DOHH2 (cell line): ENCODE measurements around the gene GTF2H1.

Experiments
- H3F3A ChIP-seq: fragments of 200-600 bp; sonication (generic), shearing (Covaris generic); 2 replicates; pipeline ENCODE4 v1.6.0; 2016; ENCODE audit warnings: antibody characterized with exemption, mild to moderate bottlenecking; ENCODE audit not compliant: control insufficient read depth, insufficient read depth
- H3K27ac ChIP-seq: fragments of 200-600 bp; sonication (generic); 2 replicates; pipeline ENCODE4 v1.5.1; 2014; ENCODE audit warnings: low read depth, mild to moderate bottlenecking, low read length, moderate library complexity
- H3K27me3 ChIP-seq: fragments of 200-600 bp; sonication (generic); 2 replicates; pipeline ENCODE4 v1.6.1; 2014; ENCODE audit warnings: mild to moderate bottlenecking, low read length, mixed read lengths; ENCODE audit not compliant: control insufficient read depth
- H3K36me3 ChIP-seq: fragments of 200-600 bp; sonication (generic); 2 replicates; pipeline ENCODE4 v1.6.1; 2014; ENCODE audit warnings: mild to moderate bottlenecking, low read length, moderate library complexity, mixed read lengths; ENCODE audit not compliant: control insufficient read depth
- H3K4me1 ChIP-seq: fragments of 200-600 bp; sonication (generic); 2 replicates; pipeline ENCODE4 v1.6.1; 2014; ENCODE audit warnings: mild to moderate bottlenecking, low read length, mixed read lengths; ENCODE audit not compliant: control insufficient read depth
- H3K4me2 ChIP-seq: fragments of 200-600 bp; sonication (generic); 2 replicates; pipeline ENCODE4 v1.6.0; 2014; ENCODE audit warnings: mild to moderate bottlenecking, low read length, moderate library complexity
- H3K4me3 ChIP-seq: fragments of 200-600 bp; sonication (generic); 2 replicates; pipeline ENCODE4 v1.5.1; 2014; ENCODE audit warnings: mild to moderate bottlenecking, low read length, mixed read lengths
- H3K79me2 ChIP-seq: fragments of 200-600 bp; sonication (generic); 2 replicates; pipeline ENCODE4 v1.6.1; 2014; ENCODE audit warnings: mild to moderate bottlenecking, low read length, mixed read lengths; ENCODE audit not compliant: control insufficient read depth
- H3K9me2 ChIP-seq: fragments of 200-600 bp; sonication (generic); replicated peaks from 2 replicates; pipeline ENCODE4 v1.6.1; 2014; ENCODE audit warnings: mild to moderate bottlenecking, low read length, mixed read lengths; ENCODE audit not compliant: control insufficient read depth
- H3K9me3 ChIP-seq: fragments of 200-600 bp; sonication (generic); 2 replicates; pipeline ENCODE4 v1.6.1; 2014; ENCODE audit warnings: antibody characterized with exemption, low read length, mixed read lengths; ENCODE audit not compliant: control insufficient read depth, insufficient read depth
- H4K20me1 ChIP-seq: fragments of 200-600 bp; sonication (generic); 2 replicates; pipeline ENCODE4 v1.6.0; 2014; ENCODE audit warnings: low read depth, mild to moderate bottlenecking, antibody characterized with exemption, low read length, moderate library complexity; ENCODE audit not compliant: control insufficient read depth, insufficient read depth
- CTCF ChIP-seq: fragments of 200-600 bp; sonication (generic); IDR thresholded peaks from one replicate; pipeline ENCODE4 v1.5.1; 2014; ENCODE audit warnings: antibody characterized with exemption, mild to moderate bottlenecking, low read depth, low read length; ENCODE audit not compliant: poor library complexity, severe bottlenecking
- EZH2phosphoT487 ChIP-seq: fragments of 200-600 bp; sonication (generic); IDR thresholded peaks from 2 replicates; pipeline ENCODE4 v1.6.1; 2017; ENCODE audit warnings: borderline replicate concordance, mild to moderate bottlenecking, antibody characterized with exemption, low read length, moderate library complexity, mixed read lengths

Gene GTF2H1

GRCh38 chr11:18307461-18308139 is 14.8 kb upstream of the GTF2H1 start:
- no peaks in the 10 kb centered on the region for H3K9me2 ChIP-seq
- 0 out of 2 replicates have a peak, but pooled peaks cover 2% of the 10 kb centered on the region for H3F3A ChIP-seq
- H3K36me3 ChIP-seq: peaks cover 83% of the 10 kb centered on the region
- H3K27ac ChIP-seq: no peak overlapping the region
- H3K27me3 ChIP-seq: no peaks in the 10 kb centered on the region
- H4K20me1 ChIP-seq: no peaks in the 10 kb centered on the region
- H3K4me3 ChIP-seq: no peak overlapping the region
- peaks cover 8% of the 10 kb centered on the region for H3K79me2 ChIP-seq
- TF ChIP-seq CTCF (no peak), EZH2phosphoT487 (no peak)
- no peak overlapping the region for H3K4me2 ChIP-seq
- H3K4me1 ChIP-seq: peaks cover 20% of the 10 kb centered on the region
- no peaks in the 10 kb centered on the region for H3K9me3 ChIP-seq

GRCh38 chr11:18308242-18308641 is 14.1 kb upstream of the GTF2H1 start:
- peaks cover 83% of the 10 kb centered on the region for H3K36me3 ChIP-seq
- peaks cover 26% of the 10 kb centered on the region for H3K4me1 ChIP-seq
- no peak overlapping the region for H3K27ac ChIP-seq
- H3F3A ChIP-seq: 0 out of 2 replicates have a peak, but pooled peaks cover 2% of the 10 kb centered on the region
- no peaks in the 10 kb centered on the region for H3K9me3 ChIP-seq
- no peaks in the 10 kb centered on the region for H3K27me3 ChIP-seq
- no peaks in the 10 kb centered on the region for H3K9me2 ChIP-seq
- no peak overlapping the region for H3K4me3 ChIP-seq
- no peak for TF ChIP-seq CTCF
- no peak for TF ChIP-seq EZH2phosphoT487
- H3K4me2 ChIP-seq: no peak overlapping the region
- no peaks in the 10 kb centered on the region; the same call in 1 of the 2 replicates for H4K20me1 ChIP-seq
- H3K79me2 ChIP-seq: peaks cover 15% of the 10 kb centered on the region

- TF ChIP-seq EZH2phosphoT487 (no peak), CTCF (no peak)
- peaks cover 26% of the 10 kb centered on the region for H3K4me1 ChIP-seq
- no peak overlapping the region for H3K27ac ChIP-seq
- 0 out of 2 replicates have a peak, but pooled peaks cover 2% of the 10 kb centered on the region for H3F3A ChIP-seq
- peaks cover 23% of the 10 kb centered on the region for H3K79me2 ChIP-seq
- no peaks in the 10 kb centered on the region for H3K9me2 ChIP-seq
- H4K20me1 ChIP-seq: no peaks in the 10 kb centered on the region; the same call in 1 of the 2 replicates
- no peaks in the 10 kb centered on the region for H3K9me3 ChIP-seq
- H3K27me3 ChIP-seq: no peaks in the 10 kb centered on the region
- no peak overlapping the region for H3K4me3 ChIP-seq
- no peak overlapping the region for H3K4me2 ChIP-seq
- H3K36me3 ChIP-seq: peaks cover 80% of the 10 kb centered on the region
These were observed 12.7 kb upstream of the GTF2H1 start for GRCh38 chr11:18309691-18310090.
